ENCODE data around the gene SNW1. TPM values are rescaled to one million over a fixed set of nuclear protein-coding genes. Genes with fewer than 3 reads are reported as not detected.

Gene SNW1
- total and polyA plus RNA-seq, 2 of the 13 experiments (the other 11 are each of a cell fraction or from before 2014, with no cell fraction given) = 23.2 to 65.8 TPM

GRCh38 chr14:77682158-77682553 lies 78.8 kb downstream of the SNW1 start (continued):
- TF ChIP-seq, protein P1, sequence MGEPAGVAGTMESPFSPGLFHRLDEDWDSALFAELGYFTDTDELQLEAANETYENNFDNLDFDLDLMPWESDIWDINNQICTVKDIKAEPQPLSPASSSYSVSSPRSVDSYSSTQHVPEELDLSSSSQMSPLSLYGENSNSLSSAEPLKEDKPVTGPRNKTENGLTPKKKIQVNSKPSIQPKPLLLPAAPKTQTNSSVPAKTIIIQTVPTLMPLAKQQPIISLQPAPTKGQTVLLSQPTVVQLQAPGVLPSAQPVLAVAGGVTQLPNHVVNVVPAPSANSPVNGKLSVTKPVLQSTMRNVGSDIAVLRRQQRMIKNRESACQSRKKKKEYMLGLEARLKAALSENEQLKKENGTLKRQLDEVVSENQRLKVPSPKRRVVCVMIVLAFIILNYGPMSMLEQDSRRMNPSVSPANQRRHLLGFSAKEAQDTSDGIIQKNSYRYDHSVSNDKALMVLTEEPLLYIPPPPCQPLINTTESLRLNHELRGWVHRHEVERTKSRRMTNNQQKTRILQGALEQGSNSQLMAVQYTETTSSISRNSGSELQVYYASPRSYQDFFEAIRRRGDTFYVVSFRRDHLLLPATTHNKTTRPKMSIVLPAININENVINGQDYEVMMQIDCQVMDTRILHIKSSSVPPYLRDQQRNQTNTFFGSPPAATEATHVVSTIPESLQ (CRISPR knock-in tag; conservative IDR thresholded peaks at IDR 0.05) = no peak
- TF ChIP-seq ZNF530 (CRISPR knock-in tag; IDR thresholded peaks at IDR 0.05; ENCODE audit: low read depth) (no peak), ZNF230 (CRISPR knock-in tag; IDR thresholded peaks at IDR 0.05) (no peak), SNAPC2 (CRISPR knock-in tag; IDR thresholded peaks at IDR 0.05) (no peak), RBM22 (optimal IDR thresholded peaks at IDR 0.05; ENCODE audit: low read length) (no peak), ZNF704 (CRISPR knock-in tag; IDR thresholded peaks at IDR 0.05; ENCODE audit: borderline replicate concordance) (no peak), ARID5B (CRISPR knock-in tag; IDR thresholded peaks at IDR 0.05) (0 out of 2 replicates have a peak, but pooled peaks have one; percentile 4), EP300 (IDR thresholded peaks at IDR 0.05; ENCODE audit: low read depth in 2 of 2, low read length in 2 of 2) (peak in 1 of 2 experiments; percentile 39; a peak in 1 of 4 replicates), EP300 (CRISPR knock-in tag; IDR thresholded peaks at IDR 0.05; ENCODE audit: borderline replicate concordance) (no peak), ZNF17 (CRISPR knock-in tag; IDR thresholded peaks at IDR 0.05) (no peak), MEIS2 (CRISPR knock-in tag; IDR thresholded peaks at IDR 0.05) (no peak), HOXA9 (CRISPR knock-in tag; IDR thresholded peaks at IDR 0.05; ENCODE audit: borderline replicate concordance) (no peak), ZNF282 (IDR thresholded peaks at IDR 0.05; ENCODE audit: partially characterized antibody) (no peak), THAP11 (CRISPR knock-in tag; IDR thresholded peaks at IDR 0.05) (0 out of 2 replicates have a peak, but pooled peaks have one; percentile 1), ZNF260 (CRISPR knock-in tag; IDR thresholded peaks at IDR 0.05; ENCODE audit: borderline replicate concordance, low read depth) (no peak), ZNF362 (CRISPR knock-in tag; IDR thresholded peaks at IDR 0.05; ENCODE audit: borderline replicate concordance) (no peak)
